Activated CD8-positive, alpha-beta memory T cell treated with anti-CD3 and anti-CD28 coated beads for 36 hours (primary cell): ENCODE measurements around the gene SLC8A3. TPM values are rescaled to one million over a fixed set of nuclear protein-coding genes. Genes with fewer than 3 reads are reported as not detected.

ENCODE experiments used
- CTCF ChIA-PET: fragments of 350-600 bp; sonication (Branson Sonifier 250); formaldehyde crosslinking; loops from one replicate; lab custom pipeline; 2021; ENCODE audit warnings: antibody characterized with exemption; lab: Charles Lee
- POLR2A ChIA-PET: fragments of 350-600 bp; sonication (Branson Sonifier 250); formaldehyde crosslinking; loops from one replicate; lab custom pipeline; 2021; ENCODE audit warnings: antibody characterized with exemption; lab: Charles Lee
- total RNA-seq, 2 experiments: library from RNA; stranded (reverse); gene quantifications; one replicate each; pipeline ENCODE4 v1.2.3, GENCODE V29; 2021

The SLC8A3 gene
- total RNA-seq, 2 experiments from 2014 or later, result 0.25 to 0.38 TPM

- CTCF ChIA-PET, result no interaction called here
- POLR2A ChIA-PET, result no interaction called here
Measured at GRCh38 chr14:70014406-70015095, 174.2 kb downstream of the SLC8A3 start.

DNA sequence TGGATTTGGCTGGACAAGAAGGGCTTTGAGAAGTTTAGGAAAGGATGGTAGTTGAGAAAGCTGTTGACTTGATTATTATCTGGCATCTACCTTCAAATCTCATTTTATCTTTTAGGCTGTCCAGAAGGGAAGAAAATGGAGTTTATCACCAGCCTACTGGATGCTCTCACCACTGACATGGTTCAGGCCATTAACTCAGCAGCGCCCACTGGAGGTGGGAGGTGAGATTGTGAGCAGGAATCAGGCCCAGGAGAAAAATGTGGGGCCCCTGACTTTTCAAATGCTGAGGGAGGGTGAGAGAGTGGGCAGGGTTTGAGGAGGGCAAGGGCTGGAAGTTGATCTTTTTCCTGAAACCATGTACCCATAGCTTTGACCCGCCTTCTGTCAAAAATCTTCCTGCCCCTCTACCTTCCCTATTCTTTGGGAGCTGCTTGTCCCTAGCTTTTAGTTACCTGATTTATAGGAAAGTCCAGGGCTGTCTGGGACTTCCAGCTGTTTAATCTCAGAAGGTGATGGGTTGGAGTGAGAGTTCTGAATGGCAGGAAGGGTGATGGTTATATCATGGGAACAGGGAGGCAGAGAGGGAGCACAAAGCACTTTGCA is 175.4 kb downstream of the SLC8A3 start:
- ChIA-PET CTCF (no interaction called here), POLR2A (no interaction called here)

GRCh38 chr14:70011708-70012107 is 177.0 kb downstream of the SLC8A3 start:
- ChIA-PET CTCF (interaction anchor here (0.8 kb wide), 1 partner anchor 16 kb away, joined by 4 read pairs; no protein-coding TSS in a partner anchor), POLR2A (no interaction called here)

- POLR2A ChIA-PET, result no interaction called here
- CTCF ChIA-PET, result interaction anchor here (0.8 kb wide), 1 partner anchor 17 kb away, joined by 4 read pairs; no protein-coding TSS in a partner anchor
Measured at GRCh38 chr14:70011098-70011497, 177.7 kb downstream of the SLC8A3 start.

DNA sequence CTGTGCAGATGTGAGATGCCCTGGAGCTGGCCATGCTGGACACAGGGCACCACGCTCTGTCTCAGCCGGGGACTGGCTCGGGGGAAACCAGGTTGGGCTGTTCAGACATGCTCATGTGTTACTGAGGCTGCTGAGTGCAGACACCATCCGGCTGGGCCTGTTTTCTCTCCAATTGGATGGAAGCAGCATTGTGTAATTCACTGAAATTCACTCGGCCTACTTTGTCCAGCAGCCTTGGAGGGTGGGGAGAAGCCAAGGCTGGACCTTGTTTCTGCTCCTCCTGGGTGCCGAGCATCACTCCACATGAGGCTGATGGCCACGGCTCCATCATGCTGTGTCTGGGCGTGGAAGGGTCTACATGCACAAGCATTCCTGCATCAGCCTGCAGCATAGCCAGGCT is 178.8 kb downstream of the SLC8A3 start:
- POLR2A ChIA-PET, result no interaction called here
- CTCF ChIA-PET, result no interaction called here

- POLR2A ChIA-PET, result no interaction called here
Measured at GRCh38 chr14:70008284-70009262, 180.2 kb downstream of the SLC8A3 start.

DNA sequence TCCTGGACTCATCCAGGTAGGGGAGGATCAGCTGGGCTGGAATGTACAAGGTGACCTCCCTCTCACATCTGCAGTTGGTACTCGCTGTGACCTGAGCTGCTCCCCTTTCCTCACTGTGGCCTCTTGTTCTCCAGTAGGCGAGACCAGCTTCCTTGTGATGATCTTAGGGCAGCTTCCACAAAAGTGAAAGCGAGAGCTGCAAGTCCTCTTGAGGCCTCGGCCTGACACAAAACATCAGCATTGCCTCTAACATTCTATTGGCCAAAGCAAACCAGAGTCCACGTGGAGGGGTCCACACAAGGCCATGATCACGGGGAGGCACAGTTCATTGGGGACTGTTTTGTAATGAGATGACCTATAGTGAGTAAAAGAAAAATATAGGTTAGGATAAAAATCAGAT is 182.1 kb downstream of the SLC8A3 start:
- ChIA-PET CTCF (interaction anchor here (0.7 kb wide), 1 partner anchor 44 kb away, joined by 3 read pairs; no protein-coding TSS in a partner anchor), POLR2A (no interaction called here)

More at GRCh38 chr14:70008284-70009262, 180.2 kb downstream of the SLC8A3 start:
- CTCF ChIA-PET, result no interaction called here

DNA sequence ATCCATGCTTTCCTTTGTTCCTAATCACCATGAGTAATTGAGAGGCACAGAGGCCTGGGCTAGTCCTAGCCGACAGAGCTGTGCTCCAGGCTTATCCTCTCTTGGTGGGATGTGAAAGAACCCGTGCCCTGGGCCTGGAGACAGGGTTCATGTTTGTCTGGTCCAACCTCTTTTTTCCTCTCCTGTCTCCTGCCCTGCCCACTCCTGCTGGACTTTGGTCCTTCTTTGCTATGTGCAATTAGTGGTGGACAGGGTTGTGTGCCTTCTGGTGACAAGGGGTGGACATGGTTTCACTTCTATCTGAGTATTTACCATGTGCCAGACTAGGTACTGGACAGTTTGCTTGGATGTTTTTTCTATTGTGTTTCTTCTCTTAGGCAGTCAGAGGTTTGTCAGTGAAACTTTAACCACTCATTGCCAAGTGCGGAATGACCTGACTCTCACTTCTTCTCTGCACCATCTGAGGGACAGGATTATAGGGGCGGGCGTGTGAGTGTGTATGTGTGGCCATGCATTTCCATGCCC is 183.4 kb downstream of the SLC8A3 start:
- POLR2A ChIA-PET, result no interaction called here
- CTCF ChIA-PET, result no interaction called here

DNA sequence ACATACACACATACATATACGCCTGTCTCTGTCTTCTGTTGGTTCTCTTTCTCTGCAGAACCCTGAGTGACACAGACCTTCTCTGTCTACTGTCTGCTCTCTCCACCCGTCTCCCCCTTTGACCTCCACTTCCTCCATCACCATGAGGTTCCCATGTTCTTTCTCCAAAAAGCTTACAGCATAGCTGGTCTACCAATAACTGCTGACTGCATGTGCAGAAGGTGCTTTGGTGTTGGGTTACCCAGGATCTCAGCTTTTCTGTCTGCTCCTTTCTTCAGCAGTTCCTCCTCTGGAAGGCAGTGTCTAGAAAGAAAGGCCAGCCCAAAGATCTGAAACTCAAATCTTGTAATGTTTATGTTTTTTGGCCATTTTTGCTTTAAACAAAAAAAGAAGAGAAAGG is 184.0 kb downstream of the SLC8A3 start:
- ChIA-PET CTCF (no interaction called here), POLR2A (no interaction called here)

DNA sequence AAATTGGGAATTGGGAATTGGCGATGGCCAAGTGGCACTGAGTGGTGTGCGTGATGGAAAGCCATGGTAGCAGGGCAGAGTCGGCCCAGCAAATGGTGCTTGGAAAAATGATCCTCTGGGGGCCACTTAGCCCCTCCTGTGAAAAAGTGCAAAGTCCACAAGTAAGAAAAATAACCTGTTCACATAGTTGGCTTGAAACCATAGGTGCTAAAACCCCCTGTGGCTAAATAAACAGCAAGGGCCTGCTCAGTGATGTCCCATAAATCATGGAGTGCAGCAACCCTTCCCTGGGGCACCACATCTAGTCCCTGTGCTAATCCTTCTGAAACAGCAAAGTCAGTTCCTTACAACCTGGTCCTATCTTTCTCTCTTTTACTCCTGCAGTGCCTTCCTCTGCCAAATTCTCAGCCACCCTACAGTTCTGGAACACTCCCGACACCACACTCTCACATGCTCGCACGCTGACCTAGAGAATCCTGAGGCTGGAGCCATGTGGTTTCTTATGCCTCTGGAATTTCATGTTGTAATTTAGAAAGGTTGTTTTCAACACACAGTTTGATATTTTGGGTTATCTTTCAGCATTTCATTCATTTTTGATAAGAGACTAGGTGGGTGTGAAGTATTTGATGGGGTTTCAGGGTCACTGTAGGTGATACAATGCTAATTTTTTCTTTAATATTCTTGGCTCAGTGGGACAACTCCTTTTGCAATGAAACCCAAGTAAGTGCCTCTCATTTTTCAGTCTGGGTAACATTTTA is 186.0 kb downstream of the SLC8A3 start:
- POLR2A ChIA-PET, result no interaction called here

GRCh38 chr14:70000601-70001000 is 188.2 kb downstream of the SLC8A3 start:
- POLR2A ChIA-PET, result no interaction called here

More for the DNA sequence above, 186.0 kb downstream of the SLC8A3 start:
- CTCF ChIA-PET, result no interaction called here

GRCh38 chr14:69999261-69999674 is 189.5 kb downstream of the SLC8A3 start:
- CTCF ChIA-PET, result no interaction called here
- POLR2A ChIA-PET, result no interaction called here

More at GRCh38 chr14:70000601-70001000, 188.2 kb downstream of the SLC8A3 start:
- CTCF ChIA-PET, result no interaction called here

- ChIA-PET CTCF (no interaction called here), POLR2A (no interaction called here)
Measured at GRCh38 chr14:69997849-69998248, 190.9 kb downstream of the SLC8A3 start.

DNA sequence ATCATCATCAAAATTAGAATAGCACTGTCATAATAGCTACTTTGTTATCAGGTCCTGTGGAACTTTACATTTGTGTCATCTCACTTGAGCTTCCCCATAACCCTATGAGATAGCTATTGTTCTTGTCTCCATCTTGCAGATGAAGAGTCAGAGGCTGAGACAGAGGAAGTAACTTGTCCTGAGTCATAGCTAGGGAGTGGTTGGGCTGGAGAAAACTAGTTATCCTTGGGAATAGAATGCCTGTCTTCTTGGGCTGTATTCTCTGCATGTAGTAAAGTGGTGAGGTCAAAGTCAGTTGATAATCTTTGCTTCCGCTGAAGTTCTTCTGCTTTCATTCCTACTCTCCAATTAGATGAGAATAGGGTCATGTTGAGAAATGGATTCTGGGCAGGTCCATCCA is 192.5 kb downstream of the SLC8A3 start:
- ChIA-PET CTCF (no interaction called here), POLR2A (no interaction called here)

Other genes with a start within 250 kb of the SLC8A3 start
- 10 to 100 TPM; 87.2 to 91.3 TPM for gene COX16, start 170.7 kb upstream of the SLC8A3 start, total RNA-seq
- 1 to 10 TPM; 4.4 to 4.8 TPM for gene SYNJ2BP, start 228.1 kb upstream of the SLC8A3 start, total RNA-seq